ENCODE measurements around the gene LSP1.

DNA sequence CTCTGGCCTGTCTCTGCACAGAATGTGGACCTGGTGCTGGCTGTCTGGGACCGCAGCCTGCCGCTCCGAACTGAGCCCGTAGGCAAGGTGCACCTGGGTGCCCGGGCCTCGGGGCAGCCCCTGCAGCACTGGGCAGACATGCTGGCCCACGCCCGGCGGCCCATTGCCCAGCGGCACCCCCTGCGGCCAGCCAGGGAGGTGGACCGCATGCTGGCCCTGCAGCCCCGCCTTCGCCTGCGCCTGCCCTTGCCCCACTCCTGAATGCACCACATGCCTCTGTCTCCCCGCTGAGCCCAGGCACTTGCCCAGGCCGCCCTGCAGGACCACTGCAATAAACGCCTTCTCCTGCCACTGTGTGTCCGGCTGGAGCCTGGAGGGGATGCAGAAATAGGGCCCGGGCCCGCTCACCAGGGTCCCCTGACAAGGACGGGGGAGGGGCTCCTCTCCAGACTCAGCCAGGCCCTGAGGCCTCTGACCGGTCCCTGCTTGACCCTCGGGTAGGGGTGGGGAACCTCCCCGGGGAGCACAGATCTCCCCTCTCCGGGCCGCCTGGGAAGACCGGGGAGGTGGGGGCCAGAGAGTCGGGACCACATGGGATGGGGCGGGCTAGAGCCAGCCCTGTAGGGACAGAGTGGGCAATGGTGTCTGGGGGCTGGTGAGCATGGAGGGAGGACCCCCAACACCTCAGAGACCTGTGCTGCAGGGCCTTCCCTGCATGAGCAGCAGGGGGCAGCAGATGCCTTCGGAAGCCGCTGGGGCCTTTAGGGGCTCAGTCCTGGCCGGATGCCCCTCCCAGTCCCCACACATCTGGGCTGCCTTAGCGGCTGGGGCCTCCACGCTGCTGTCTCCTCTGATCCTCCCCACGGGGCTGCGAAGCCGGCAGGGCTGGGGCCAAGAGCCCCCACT is 15.5 kb upstream of the LSP1 start:
- no peak for TF ChIP-seq EZH2phosphoT487 (IDR thresholded peaks at IDR 0.05; ENCODE audit: low read depth, severe bottlenecking, unreplicated experiment)
- no peak for TF ChIP-seq EZH2 (IDR thresholded peaks at IDR 0.05; ENCODE audit: borderline replicate concordance)
